Measurements from ENCODE around the gene RPL7A. TPM values are rescaled to one million over a fixed set of nuclear protein-coding genes. Genes with fewer than 3 reads are reported as not detected.
"Not testable (repeated sequence)": the region's sequence is repeated elsewhere in the genome, so short reads cannot be mapped to it uniquely, and the experiment has no call there.

Gene RPL7A
- 1,000 to 10,000 TPM; 1,745 to 3,005 (median 2,502) TPM for total RNA-seq

- intact Hi-C loops (cut with DNase I; ENCODE audit: low total_unique reads), result no loop called here
- Histone ChIP-seq H3K27ac (peak within 1 kb of the TSS; percentile 76 to 91), H3K36me3 (no peaks in the 10 kb centered on the region), H3K4me1 (peaks cover 0 to 15% of the 10 kb centered on the region in 2 donors), H3K9me3 (no peaks in the 10 kb centered on the region), H3K27me3 (no peaks in the 10 kb centered on the region), H3K4me3 (peak within 1 kb of the TSS; percentile 64 to 93)
- peak; percentile 94 to 97 for DNase-seq
- TF ChIP-seq POLR2A (IDR thresholded peaks at IDR 0.05) (peak; percentile 63 to 82), CTCF (IDR thresholded peaks at IDR 0.05) (peak in 3 of 4 experiments; percentile 16 to 28 (median 24))
These were observed at the start of gene RPL7A, which contains the start of gene MED22 for GRCh38 chr9:133347985-133348717. Gene RPL7A, plus strand, starts transcription at chr9:133348218. Its CDS starts 26 bp downstream, at chr9:133348244. Gene MED22, minus strand, starts transcription at chr9:133348131. Its CDS starts 1,469 bp downstream, at chr9:133346662.

- intact Hi-C loops (cut with DNase I; ENCODE audit: low total_unique reads); H3K27ac ChIP-seq: not testable (repeated sequence)
These were observed 48.0 kb upstream of the RPL7A start for GRCh38 chr9:133299996-133300395.

DNA sequence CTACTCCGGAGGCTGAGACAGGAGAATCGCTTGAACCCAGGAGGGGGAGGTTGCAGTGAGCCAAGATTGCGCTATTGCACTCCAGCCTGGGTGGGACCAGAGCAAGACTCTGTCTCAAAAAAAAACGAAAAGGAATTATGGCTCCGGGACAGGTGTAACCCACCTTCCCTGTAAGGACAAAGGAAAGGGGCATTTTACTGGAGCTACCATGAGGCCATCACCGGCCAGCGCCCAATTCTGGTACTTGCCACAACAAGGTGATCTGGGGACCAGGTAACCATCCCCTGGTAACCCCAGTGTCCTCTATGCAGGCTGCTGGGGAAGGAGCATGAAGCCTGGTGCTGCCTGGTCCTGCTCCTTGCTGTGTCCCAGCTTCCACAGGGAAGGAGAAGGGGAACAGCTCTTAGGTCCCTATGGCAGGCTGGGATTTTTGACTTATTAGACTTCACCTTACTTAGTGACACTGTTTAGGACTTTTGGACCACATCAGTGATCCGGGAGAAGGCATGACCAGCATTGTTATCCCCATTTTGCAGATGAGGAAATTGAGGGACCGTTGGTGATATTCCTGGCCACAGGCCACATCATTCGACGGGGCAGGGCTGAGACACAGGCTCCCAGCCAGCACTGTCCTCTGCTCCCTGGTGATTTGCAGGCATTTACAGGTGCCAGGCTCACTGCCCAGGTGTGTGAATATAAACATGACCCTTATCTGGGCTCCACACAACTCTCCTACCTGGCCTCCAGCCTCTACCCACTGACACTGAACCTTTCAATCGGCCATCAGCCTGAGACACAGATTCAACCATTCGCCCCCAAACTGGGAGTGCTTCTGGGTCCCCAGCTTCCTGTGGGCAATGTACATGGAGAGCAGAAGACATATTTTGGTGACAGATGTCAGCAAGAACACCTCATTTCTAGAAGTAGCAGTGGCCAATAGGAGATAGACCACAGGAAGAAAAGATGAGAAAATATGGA lies 46.5 kb upstream of the RPL7A start:
- H3K27ac ChIP-seq, result no peak overlapping the region
- DNase-seq, result no peak
- H3K4me1 ChIP-seq, result no peaks in the 10 kb centered on the region
- TF ChIP-seq CTCF (IDR thresholded peaks at IDR 0.05) (no peak), POLR2A (IDR thresholded peaks at IDR 0.05) (no peak)
- no peak overlapping the region for H3K4me3 ChIP-seq
- H3K36me3 ChIP-seq, result no peaks in the 10 kb centered on the region
- no peaks in the 10 kb centered on the region for H3K27me3 ChIP-seq
- intact Hi-C loops (cut with DNase I; ENCODE audit: low total_unique reads), result no loop called here
- no peaks in the 10 kb centered on the region for H3K9me3 ChIP-seq

More at GRCh38 chr9:133299996-133300395, 48.0 kb upstream of the RPL7A start:
- not testable (repeated sequence) for H3K9me3 ChIP-seq, H3K4me1 ChIP-seq, H3K4me3 ChIP-seq, DNase-seq, H3K27me3 ChIP-seq, H3K36me3 ChIP-seq

DNA sequence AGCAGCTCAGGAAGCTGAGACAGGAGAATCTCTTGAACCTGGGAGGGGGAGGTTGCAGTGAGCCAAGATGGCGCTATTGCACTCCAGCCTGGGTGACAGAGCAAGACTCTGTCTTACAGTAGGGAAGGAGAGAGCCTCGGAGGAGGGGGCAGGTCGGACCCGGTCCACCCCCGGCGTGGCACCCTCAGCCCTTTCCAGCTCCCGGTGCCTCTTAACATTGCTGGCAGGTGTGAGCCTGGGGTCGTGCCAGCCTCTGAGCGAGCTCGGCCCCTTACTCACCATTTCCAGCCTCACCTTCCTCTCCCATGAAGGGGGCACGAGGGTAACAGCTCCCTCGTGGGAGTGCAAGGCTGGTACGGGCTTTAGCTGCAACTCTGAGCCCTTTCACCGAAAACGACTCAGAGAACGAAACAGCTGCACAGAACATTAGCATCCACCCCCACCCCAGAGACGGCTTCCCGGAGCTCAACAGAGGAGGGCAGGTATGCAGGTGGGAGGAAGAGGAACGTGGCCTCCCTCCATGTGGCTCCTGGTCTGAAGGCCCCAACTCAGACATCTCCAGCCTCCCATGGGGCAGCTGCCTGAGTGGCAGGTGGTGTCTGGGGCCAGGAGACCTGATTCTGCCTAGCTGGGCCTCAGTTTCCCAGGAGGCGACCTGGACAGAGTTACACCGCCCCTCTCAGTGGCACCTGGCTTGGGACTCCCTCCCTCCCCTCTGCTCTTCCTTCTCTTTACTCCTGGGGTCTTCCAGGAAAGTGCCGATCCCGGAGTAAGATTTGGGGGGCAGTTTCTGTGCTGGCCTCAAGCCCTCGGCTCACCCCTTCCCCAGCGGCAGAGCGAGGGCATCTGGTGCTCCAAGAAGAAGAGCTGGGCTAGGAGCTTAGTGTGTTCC lies 44.5 kb upstream of the RPL7A start:
- no peak overlapping the region for H3K27ac ChIP-seq
- H3K4me1 ChIP-seq, result no peaks in the 10 kb centered on the region
- H3K4me3 ChIP-seq, result no peak overlapping the region
- intact Hi-C loops (cut with DNase I; ENCODE audit: low total_unique reads), result no loop called here
- H3K36me3 ChIP-seq, result no peaks in the 10 kb centered on the region
- DNase-seq, result no peak
- no peak for TF ChIP-seq CTCF (IDR thresholded peaks at IDR 0.05)
- TF ChIP-seq POLR2A (IDR thresholded peaks at IDR 0.05), result no peak
- no peaks in the 10 kb centered on the region for H3K9me3 ChIP-seq
- no peaks in the 10 kb centered on the region for H3K27me3 ChIP-seq

DNA sequence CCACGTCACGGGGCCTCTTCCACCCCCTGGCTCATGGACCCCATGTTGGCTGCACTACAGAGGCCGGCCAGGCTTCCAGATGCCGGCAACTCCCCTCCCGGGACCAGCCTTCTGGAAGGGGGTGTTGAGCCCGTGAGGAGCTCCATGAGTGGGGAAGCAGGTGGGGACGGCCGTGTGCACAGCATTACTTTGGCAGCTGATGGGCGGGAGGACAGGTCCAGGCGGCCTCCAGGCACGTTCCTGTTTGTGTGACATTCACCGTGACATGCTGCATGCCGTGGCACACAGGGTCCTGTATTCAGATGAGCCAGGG lies 43.9 kb upstream of the RPL7A start:
- no peaks in the 10 kb centered on the region for H3K9me3 ChIP-seq
- no peaks in the 10 kb centered on the region for H3K4me1 ChIP-seq
- H3K4me3 ChIP-seq, result no peak overlapping the region
- no peak overlapping the region for H3K27ac ChIP-seq
- H3K36me3 ChIP-seq, result no peaks in the 10 kb centered on the region
- DNase-seq, result no peak
- TF ChIP-seq CTCF (IDR thresholded peaks at IDR 0.05) (no peak), POLR2A (IDR thresholded peaks at IDR 0.05) (no peak)
- intact Hi-C loops (cut with DNase I; ENCODE audit: low total_unique reads), result no loop called here
- no peaks in the 10 kb centered on the region for H3K27me3 ChIP-seq

Data from uterus (tissue), 4 donors.